ENCODE results near the gene BNIP5.

Gene BNIP5

GRCh38 chr6:36358226-36358915, 21.7 kb upstream of the BNIP5 start:
- no peak for DNase-seq (ENCODE audit: low read depth)
- no peak overlapping the region for H3K4me3 ChIP-seq (ENCODE audit: low read depth, low read length)

GRCh38 chr6:36357872-36358225, 21.2 kb upstream of the BNIP5 start:
- no peak for TF ChIP-seq CTCF (IDR thresholded peaks at IDR 0.05; ENCODE audit: low read depth, low read length, missing control alignments)
- no peak overlapping the region for H3K4me3 ChIP-seq (ENCODE audit: low read depth, low read length)
- DNase-seq (ENCODE audit: low read depth), result no peak

More at GRCh38 chr6:36358226-36358915, 21.7 kb upstream of the BNIP5 start:
- TF ChIP-seq CTCF (IDR thresholded peaks at IDR 0.05; ENCODE audit: low read depth, low read length, missing control alignments), result no peak

- no peak for TF ChIP-seq CTCF (IDR thresholded peaks at IDR 0.05; ENCODE audit: low read depth, low read length, missing control alignments)
- H3K4me3 ChIP-seq (ENCODE audit: low read depth, low read length), result no peak overlapping the region
- no peak for DNase-seq (ENCODE audit: low read depth)
These were observed 19.1 kb upstream of the BNIP5 start for GRCh38 chr6:36355819-36356218.

- DNase-seq (ENCODE audit: low read depth), result no peak
These were observed 16.8 kb upstream of the BNIP5 start for GRCh38 chr6:36353411-36353915.

GRCh38 chr6:36352477-36353157, 15.9 kb upstream of the BNIP5 start:
- H3K4me3 ChIP-seq (ENCODE audit: low read depth, low read length), result no peak overlapping the region
- no peak for TF ChIP-seq CTCF (IDR thresholded peaks at IDR 0.05; ENCODE audit: low read depth, low read length, missing control alignments)
- no peak for DNase-seq (ENCODE audit: low read depth)

More at GRCh38 chr6:36353411-36353915, 16.8 kb upstream of the BNIP5 start:
- H3K4me3 ChIP-seq (ENCODE audit: low read depth, low read length), result no peak overlapping the region
- no peak for TF ChIP-seq CTCF (IDR thresholded peaks at IDR 0.05; ENCODE audit: low read depth, low read length, missing control alignments)

GRCh38 chr6:36350681-36351571, 14.2 kb upstream of the BNIP5 start:
- H3K4me3 ChIP-seq (ENCODE audit: low read depth, low read length), result no peak overlapping the region
- no peak for DNase-seq (ENCODE audit: low read depth)
- TF ChIP-seq CTCF (IDR thresholded peaks at IDR 0.05; ENCODE audit: low read depth, low read length, missing control alignments), result no peak
